Karpas-422 (cell line): ENCODE results near the gene CFTR. TPM values are rescaled to one million over a fixed set of nuclear protein-coding genes. Genes with fewer than 3 reads are reported as not detected.

Experiments
- DNase-seq: peaks from one replicate; pipeline ENCODE4 v3.0.0-alpha.2; 2015
- H2AFZ ChIP-seq: fragments of 200-600 bp; sonication (generic); 2 replicates; pipeline ENCODE4 v1.6.1; 2014; ENCODE audit warnings: antibody characterized with exemption, low read length, mixed read lengths
- H3K27ac ChIP-seq: fragments of 200-600 bp; sonication (generic); 2 replicates; pipeline ENCODE4 v1.5.1; 2014; ENCODE audit warnings: mild to moderate bottlenecking, low read length, moderate library complexity
- H3K27me3 ChIP-seq: fragments of 200-600 bp; sonication (generic); 2 replicates; pipeline ENCODE4 v1.6.1; 2014; ENCODE audit warnings: low read length, mixed read lengths
- H3K36me3 ChIP-seq: fragments of 200-600 bp; sonication (generic); 2 replicates; pipeline ENCODE4 v1.6.1; 2014; ENCODE audit warnings: low read length, mixed read lengths; ENCODE audit not compliant: insufficient read depth
- H3K4me1 ChIP-seq: fragments of 200-600 bp; sonication (generic); 2 replicates; pipeline ENCODE4 v1.6.1; 2014; ENCODE audit warnings: mild to moderate bottlenecking, low read length, mixed read lengths
- H3K4me2 ChIP-seq: fragments of 200-600 bp; sonication (generic); 2 replicates; pipeline ENCODE4 v1.6.1; 2014; ENCODE audit warnings: low read length, low read depth, mild to moderate bottlenecking; ENCODE audit not compliant: poor library complexity, severe bottlenecking
- H3K4me3 ChIP-seq: fragments of 200-600 bp; sonication (generic); 2 replicates; pipeline ENCODE4 v1.5.1; 2014; ENCODE audit warnings: mild to moderate bottlenecking, antibody characterized with exemption, low read length, mixed read lengths
- H3K79me2 ChIP-seq: fragments of 200-600 bp; sonication (generic); 2 replicates; pipeline ENCODE4 v1.6.1; 2014; ENCODE audit warnings: mild to moderate bottlenecking, low read length, mixed read lengths
- H3K9ac ChIP-seq: fragments of 200-600 bp; sonication (generic); 2 replicates; pipeline ENCODE4 v1.6.0; 2014; ENCODE audit warnings: low read length
- H3K9me2 ChIP-seq: fragments of 200-600 bp; sonication (generic), shearing (Covaris generic); replicated peaks from 2 replicates; pipeline ENCODE4 v1.6.0; 2014; ENCODE audit warnings: mild to moderate bottlenecking, low read length, moderate library complexity; ENCODE audit not compliant: insufficient read depth
- H3K9me3 ChIP-seq: fragments of 300-700, 200-600 bp; sonication (generic); 2 replicates; pipeline ENCODE4 v1.6.1; 2014; ENCODE audit warnings: low read length, mixed read lengths
- H4K20me1 ChIP-seq: fragments of 200-600 bp; sonication (generic); 2 replicates; pipeline ENCODE4 v1.6.1; 2014; ENCODE audit warnings: mild to moderate bottlenecking, antibody characterized with exemption, low read length, low read depth; ENCODE audit not compliant: insufficient read depth
- total RNA-seq: library from RNA; depleted of rRNA; stranded (reverse); fragments of >200 nt; shearing (Covaris generic); gene quantifications from 2 replicates; pipeline ENCODE4 v1.2.3, GENCODE V29; 2014; ENCODE audit warnings: low replicate concordance

CFTR gene
- total RNA-seq, 1 experiment from 2014 or later = not detected

GRCh38 chr7:117581424-117581823 is 101.6 kb downstream of the CFTR start:
- Histone ChIP-seq H3K4me1 (no peaks in the 10 kb centered on the region), H3K9me3 (no peaks in the 10 kb centered on the region), H3K79me2 (no peaks in the 10 kb centered on the region), H3K27ac (no peak overlapping the region), H3K4me2 (no peak overlapping the region), H2AFZ (no peak overlapping the region), H4K20me1 (no peaks in the 10 kb centered on the region), H3K36me3 (no peaks in the 10 kb centered on the region), H3K4me3 (no peak overlapping the region), H3K9me2 (no peaks in the 10 kb centered on the region), H3K9ac (no peak overlapping the region), H3K27me3 (no peaks in the 10 kb centered on the region)
- DNase-seq = no peak

DNA sequence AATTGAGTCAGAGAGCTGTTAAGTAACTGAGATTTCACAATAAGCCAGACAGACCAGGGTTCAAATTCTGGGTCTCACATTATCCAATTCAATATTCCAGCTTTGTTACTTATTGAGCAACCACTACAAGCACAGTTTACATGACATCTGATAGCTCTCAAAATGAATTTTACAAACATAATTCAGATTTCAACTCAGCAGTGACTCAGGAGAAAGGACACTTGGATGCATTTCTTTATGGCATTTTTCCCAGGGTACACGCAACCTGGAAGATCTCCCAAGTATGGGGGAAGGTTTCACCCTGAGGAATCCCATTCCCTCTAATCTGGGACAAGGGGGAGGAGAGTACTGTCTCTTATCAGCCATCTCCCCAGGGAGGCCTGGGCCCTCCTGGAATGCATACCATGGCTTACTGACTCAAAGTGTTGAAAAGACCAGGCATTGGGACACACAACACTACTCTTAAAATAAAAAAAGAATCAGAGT is 102.4 kb downstream of the CFTR start:
- Histone ChIP-seq H3K9ac (no peak overlapping the region), H3K27me3 (no peaks in the 10 kb centered on the region), H3K4me1 (no peaks in the 10 kb centered on the region), H3K9me2 (no peaks in the 10 kb centered on the region), H4K20me1 (no peaks in the 10 kb centered on the region), H2AFZ (no peak overlapping the region), H3K27ac (no peak overlapping the region), H3K36me3 (no peaks in the 10 kb centered on the region), H3K9me3 (no peaks in the 10 kb centered on the region), H3K4me3 (no peak overlapping the region), H3K4me2 (no peak overlapping the region), H3K79me2 (no peaks in the 10 kb centered on the region)
- DNase-seq = no peak

DNA sequence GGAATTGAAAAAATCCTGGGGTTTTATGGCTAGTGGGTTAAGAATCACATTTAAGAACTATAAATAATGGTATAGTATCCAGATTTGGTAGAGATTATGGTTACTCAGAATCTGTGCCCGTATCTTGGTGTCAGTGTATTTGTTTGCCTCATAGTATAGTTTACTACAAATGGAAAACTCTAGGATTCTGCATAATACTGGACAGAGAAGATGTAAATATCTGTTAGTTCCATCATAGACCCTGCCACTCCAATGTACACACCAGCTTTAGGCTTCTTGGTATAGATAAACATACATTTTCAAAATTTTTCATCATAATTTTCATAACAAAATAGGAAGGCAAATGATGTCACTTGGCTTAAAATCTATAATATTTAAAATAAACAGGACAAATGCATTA is 108.1 kb downstream of the CFTR start:
- Histone ChIP-seq H3K9me3 (no peaks in the 10 kb centered on the region), H4K20me1 (no peaks in the 10 kb centered on the region), H3K27me3 (no peaks in the 10 kb centered on the region), H3K9ac (no peak overlapping the region), H3K79me2 (no peaks in the 10 kb centered on the region), H3K27ac (no peak overlapping the region), H2AFZ (no peak overlapping the region), H3K36me3 (no peaks in the 10 kb centered on the region), H3K4me1 (no peaks in the 10 kb centered on the region), H3K9me2 (no peaks in the 10 kb centered on the region), H3K4me2 (no peak overlapping the region), H3K4me3 (no peak overlapping the region)
- no peak for DNase-seq

DNA sequence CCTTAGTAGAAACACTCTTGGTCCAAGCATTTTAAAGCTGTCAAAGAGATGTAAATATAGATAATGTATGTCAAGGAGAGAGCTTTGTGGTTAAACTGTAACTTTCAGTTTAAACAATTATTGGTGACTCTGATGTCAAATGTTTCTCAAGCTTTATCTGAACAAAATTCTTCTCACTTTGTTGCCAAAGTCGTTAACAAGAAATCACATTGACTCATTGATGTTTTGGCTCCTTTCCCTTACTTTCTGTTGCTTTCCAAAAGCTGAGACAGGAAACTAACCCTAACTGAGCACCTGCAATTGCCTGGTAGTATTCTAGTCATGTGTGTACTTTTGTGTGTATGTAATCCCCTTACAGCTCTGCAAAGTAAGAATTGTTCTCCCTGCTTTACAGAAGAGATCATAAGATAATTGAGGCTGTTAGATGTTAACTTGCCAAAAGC is 108.5 kb downstream of the CFTR start:
- DNase-seq = no peak
- Histone ChIP-seq H3K9me2 (no peaks in the 10 kb centered on the region), H3K9ac (no peak overlapping the region), H2AFZ (no peak overlapping the region), H3K4me1 (no peaks in the 10 kb centered on the region), H3K9me3 (no peaks in the 10 kb centered on the region), H4K20me1 (no peaks in the 10 kb centered on the region), H3K27ac (no peak overlapping the region), H3K27me3 (no peaks in the 10 kb centered on the region), H3K79me2 (no peaks in the 10 kb centered on the region), H3K36me3 (no peaks in the 10 kb centered on the region), H3K4me2 (no peak overlapping the region), H3K4me3 (no peak overlapping the region)

DNA sequence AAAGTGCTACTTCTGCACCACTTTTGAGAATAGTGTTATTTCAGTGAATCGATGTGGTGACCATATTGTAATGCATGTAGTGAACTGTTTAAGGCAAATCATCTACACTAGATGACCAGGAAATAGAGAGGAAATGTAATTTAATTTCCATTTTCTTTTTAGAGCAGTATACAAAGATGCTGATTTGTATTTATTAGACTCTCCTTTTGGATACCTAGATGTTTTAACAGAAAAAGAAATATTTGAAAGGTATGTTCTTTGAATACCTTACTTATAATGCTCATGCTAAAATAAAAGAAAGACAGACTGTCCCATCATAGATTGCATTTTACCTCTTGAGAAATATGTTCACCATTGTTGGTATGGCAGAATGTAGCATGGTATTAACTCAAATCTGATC is 110.4 kb downstream of the CFTR start:
- Histone ChIP-seq H3K79me2 (no peaks in the 10 kb centered on the region), H3K36me3 (no peaks in the 10 kb centered on the region), H4K20me1 (no peaks in the 10 kb centered on the region), H3K9me3 (no peaks in the 10 kb centered on the region), H3K4me2 (no peak overlapping the region), H3K4me1 (no peaks in the 10 kb centered on the region), H3K27ac (no peak overlapping the region), H3K9ac (no peak overlapping the region), H2AFZ (no peak overlapping the region), H3K9me2 (no peaks in the 10 kb centered on the region), H3K4me3 (no peak overlapping the region), H3K27me3 (no peaks in the 10 kb centered on the region)
- DNase-seq = no peak

- H3K27ac ChIP-seq = no peak overlapping the region
- no peaks in the 10 kb centered on the region for H3K27me3 ChIP-seq
- H3K4me3 ChIP-seq = no peak overlapping the region
- no peak overlapping the region for H3K9ac ChIP-seq
- no peaks in the 10 kb centered on the region for H3K79me2 ChIP-seq
- H2AFZ ChIP-seq = no peak overlapping the region
- no peak overlapping the region for H3K4me2 ChIP-seq
- H3K36me3 ChIP-seq = no peaks in the 10 kb centered on the region
- no peak for DNase-seq
- H4K20me1 ChIP-seq = no peaks in the 10 kb centered on the region
- H3K9me3 ChIP-seq = no peaks in the 10 kb centered on the region
- H3K4me1 ChIP-seq = no peaks in the 10 kb centered on the region
- H3K9me2 ChIP-seq = no peaks in the 10 kb centered on the region
Observed at GRCh38 chr7:117592011-117592635, 112.3 kb downstream of the CFTR start.

- no peak overlapping the region for H3K9ac ChIP-seq
- H4K20me1 ChIP-seq = no peaks in the 10 kb centered on the region
- H3K27me3 ChIP-seq = no peaks in the 10 kb centered on the region
- no peak for DNase-seq
- H3K27ac ChIP-seq = no peak overlapping the region
- H3K4me3 ChIP-seq = no peak overlapping the region
- no peaks in the 10 kb centered on the region for H3K36me3 ChIP-seq
- no peaks in the 10 kb centered on the region for H3K9me3 ChIP-seq
- no peak overlapping the region for H2AFZ ChIP-seq
- H3K4me2 ChIP-seq = no peak overlapping the region
- no peaks in the 10 kb centered on the region for H3K9me2 ChIP-seq
- H3K79me2 ChIP-seq = no peaks in the 10 kb centered on the region
- H3K4me1 ChIP-seq = no peaks in the 10 kb centered on the region
Observed at GRCh38 chr7:117596134-117596533, 116.3 kb downstream of the CFTR start.

DNA sequence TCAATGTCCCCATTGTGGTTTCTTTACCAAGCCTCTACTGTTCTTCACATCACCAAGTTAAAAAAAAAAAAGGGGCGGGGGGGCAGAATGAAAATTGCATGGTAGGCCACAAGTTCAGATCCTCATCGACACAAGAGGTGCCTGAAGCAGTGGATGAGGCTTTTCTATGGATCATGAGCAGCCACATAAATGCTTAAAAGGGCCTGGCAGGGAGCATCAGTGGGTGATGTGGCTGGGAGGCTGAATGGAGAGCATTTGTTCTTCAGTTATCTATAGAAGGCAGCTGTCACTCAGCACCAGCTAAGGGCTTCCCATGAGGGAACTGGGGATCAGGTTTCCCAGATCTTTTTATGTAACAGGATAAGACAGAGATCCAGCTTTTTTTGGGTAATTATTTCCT is 117.9 kb downstream of the CFTR start:
- no peaks in the 10 kb centered on the region for H3K9me3 ChIP-seq
- DNase-seq = no peak
- no peaks in the 10 kb centered on the region for H3K4me1 ChIP-seq
- H4K20me1 ChIP-seq = no peaks in the 10 kb centered on the region
- no peaks in the 10 kb centered on the region for H3K27me3 ChIP-seq
- no peaks in the 10 kb centered on the region for H3K36me3 ChIP-seq
- no peaks in the 10 kb centered on the region for H3K79me2 ChIP-seq
- H3K9ac ChIP-seq = no peak overlapping the region
- H3K9me2 ChIP-seq = no peaks in the 10 kb centered on the region
- H3K4me2 ChIP-seq = no peak overlapping the region
- no peak overlapping the region for H3K27ac ChIP-seq
- no peak overlapping the region for H3K4me3 ChIP-seq
- no peak overlapping the region for H2AFZ ChIP-seq
